Spleen (tissue), 7 donors: ENCODE data around the gene ZNF438.

Experiments
- POLR2A ChIP-seq, 3 donors: fragments of 450-650 bp; IDR thresholded peaks; one replicate each; pipeline ENCODE4 v1.5.1; 2017; ENCODE audit warnings: antibody characterized with exemption in 3 of 3, mild to moderate bottlenecking in 1 of 3
- POLR2AphosphoS5 ChIP-seq, 3 donors: sonication (generic); formaldehyde crosslinking; IDR thresholded peaks; one replicate each; pipeline ENCODE4 v1.5.1; 2017; ENCODE audit warnings: antibody characterized with exemption in 3 of 3
- TF ChIP-seq, protein P1 (sequence below), 11 experiments: fragments of 200-600 bp in 7 of 11; fragments of 450-650 bp in 4 of 11; sonication (generic) in 4 of 11; IDR thresholded peaks in 8 of 11; conservative IDR thresholded peaks in 3 of 11; 1 replicate in 7 of 11; 2 replicates in 4 of 11; pipeline versions ENCODE4 v1.4.0 to v1.8.0; 2016 to 2021; ENCODE audit warnings: antibody characterized with exemption in 11 of 11, inconsistent platforms in 4 of 11, mild to moderate bottlenecking in 1 of 11
- donor health status: DM: no; HTN: no; CAD: no; lungs with moderate emphysema.
- donor health status: DM: no; HTN: no; CAD: no.
- donor health status: DM: no; HTN: no; CAD: no.

DNA sequence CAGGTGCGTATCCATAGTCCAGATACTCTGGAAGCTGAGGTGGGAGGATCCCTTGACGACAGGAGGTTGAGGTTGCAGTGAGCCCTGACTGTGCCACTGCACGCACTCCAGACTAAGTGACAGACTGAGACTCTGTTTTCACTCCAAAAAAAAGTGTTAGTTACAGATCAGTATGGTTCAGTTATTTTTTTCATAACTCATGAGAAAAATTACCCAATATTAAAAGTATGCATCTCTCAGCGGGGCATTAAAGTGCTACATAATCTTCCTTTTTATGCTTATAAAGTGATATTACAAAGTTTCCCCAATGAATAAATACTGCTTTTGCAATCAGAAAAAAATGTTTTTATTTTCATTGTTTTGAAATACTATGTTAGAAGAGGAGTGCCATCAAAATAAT, 147.9 kb downstream of the ZNF438 start:
- no peak for TF ChIP-seq POLR2A (IDR thresholded peaks at IDR 0.05)
- TF ChIP-seq, protein P1, sequence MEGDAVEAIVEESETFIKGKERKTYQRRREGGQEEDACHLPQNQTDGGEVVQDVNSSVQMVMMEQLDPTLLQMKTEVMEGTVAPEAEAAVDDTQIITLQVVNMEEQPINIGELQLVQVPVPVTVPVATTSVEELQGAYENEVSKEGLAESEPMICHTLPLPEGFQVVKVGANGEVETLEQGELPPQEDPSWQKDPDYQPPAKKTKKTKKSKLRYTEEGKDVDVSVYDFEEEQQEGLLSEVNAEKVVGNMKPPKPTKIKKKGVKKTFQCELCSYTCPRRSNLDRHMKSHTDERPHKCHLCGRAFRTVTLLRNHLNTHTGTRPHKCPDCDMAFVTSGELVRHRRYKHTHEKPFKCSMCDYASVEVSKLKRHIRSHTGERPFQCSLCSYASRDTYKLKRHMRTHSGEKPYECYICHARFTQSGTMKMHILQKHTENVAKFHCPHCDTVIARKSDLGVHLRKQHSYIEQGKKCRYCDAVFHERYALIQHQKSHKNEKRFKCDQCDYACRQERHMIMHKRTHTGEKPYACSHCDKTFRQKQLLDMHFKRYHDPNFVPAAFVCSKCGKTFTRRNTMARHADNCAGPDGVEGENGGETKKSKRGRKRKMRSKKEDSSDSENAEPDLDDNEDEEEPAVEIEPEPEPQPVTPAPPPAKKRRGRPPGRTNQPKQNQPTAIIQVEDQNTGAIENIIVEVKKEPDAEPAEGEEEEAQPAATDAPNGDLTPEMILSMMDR (IDR thresholded peaks at IDR 0.05 in 8 of 11, conservative IDR thresholded peaks at IDR 0.05 in 3 of 11) = no peak
- TF ChIP-seq POLR2AphosphoS5 (IDR thresholded peaks at IDR 0.05) = no peak
